ENCODE measurements around the gene GRN. TPM values are rescaled to one million over a fixed set of nuclear protein-coding genes. Genes with fewer than 3 reads are reported as not detected.

Gene GRN
- total and polyA plus RNA-seq, 2 of the 8 experiments (the other 6 are each of a cell fraction or from before 2014, with no cell fraction given), result 108 to 387 TPM

- Histone ChIP-seq H3K23ac (ENCODE audit: insufficient read length) (no peak overlapping the region), H3K18ac (ENCODE audit: extremely low read depth, low read length) (no peak overlapping the region), H4K91ac (replicated peaks; ENCODE audit: insufficient read length, low read length) (no peak overlapping the region), H2BK5ac (ENCODE audit: low read depth, low read length) (no peak overlapping the region), H3K79me2 (ENCODE audit: control insufficient read depth in 1 of 2, insufficient read depth in 2 of 2, low read length in 2 of 2) (no peaks in the 10 kb centered on the region), H3K4me1 (replicated peaks in 1 of 4; ENCODE audit: control insufficient read depth in 3 of 4, insufficient read depth in 4 of 4, low read length in 3 of 4) (peaks cover 3 to 21% (median 7%) of the 10 kb centered on the region in 4 experiments; a peak in 6 of 7 replicates), H3K4ac (replicated peaks; ENCODE audit: insufficient read length, low read depth, low read length) (no peak overlapping the region), H2AFZ (ENCODE audit: low read length) (no peak overlapping the region), H4K8ac (ENCODE audit: extremely low read depth, insufficient read depth, low read length) (no peak overlapping the region), H3K9me3 (ENCODE audit: insufficient read depth in 2 of 2, low read depth in 1 of 2, low read length in 1 of 2) (no peaks in the 10 kb centered on the region), H3K36me3 (ENCODE audit: control insufficient read depth in 2 of 4, insufficient read depth in 4 of 4, low read length in 3 of 4) (no peaks in the 10 kb centered on the region), H3K27me3 (replicated peaks in 1 of 4; ENCODE audit: control insufficient read depth in 3 of 4, extremely low read depth in 1 of 4, insufficient read depth in 3 of 4, low read length in 3 of 4) (peaks cover 10 to 34% (median 31%) of the 10 kb centered on the region in 4 experiments), H2BK12ac (ENCODE audit: low read depth, low read length) (peak overlapping the region; percentile 39; the same call in 1 of the 2 replicates), H3K9ac (replicated peaks in 1 of 4; ENCODE audit: extremely low read depth in 1 of 4, low read depth in 3 of 4, low read length in 3 of 4) (no peak overlapping the region), H3K14ac (ENCODE audit: insufficient read length) (no peak overlapping the region), H3K56ac (replicated peaks; ENCODE audit: insufficient read length, low read depth, low read length) (no peak overlapping the region), H2BK15ac (ENCODE audit: low read length) (no peak overlapping the region), H3K4me2 (ENCODE audit: insufficient read depth in 1 of 2, low read depth in 2 of 2, low read length in 2 of 2) (no peak overlapping the region), H2BK120ac (replicated peaks; ENCODE audit: low read depth, low read length) (no peak overlapping the region), H4K5ac (ENCODE audit: insufficient read length, low read depth, low read length) (no peak overlapping the region), H2AK5ac (ENCODE audit: low read depth, low read length) (no peak overlapping the region), H3K4me3 (ENCODE audit: extremely low read depth in 1 of 4, insufficient read depth in 2 of 4, low read depth in 3 of 4, low read length in 4 of 4) (no peak overlapping the region), H2BK20ac (ENCODE audit: low read length) (no peak overlapping the region), H3K27ac (ENCODE audit: low read depth, low read length) (no peak overlapping the region), H3K23me2 (ENCODE audit: low read depth, low read length) (peaks cover 12% of the 10 kb centered on the region; the same call in 1 of the 2 replicates), H3K79me1 (ENCODE audit: low read depth, low read length) (no peaks in the 10 kb centered on the region), H4K20me1 (replicated peaks in 1 of 2; ENCODE audit: control insufficient read depth in 1 of 2, insufficient read depth in 2 of 2, low read length in 2 of 2) (peaks cover 0 to 4% of the 10 kb centered on the region in 2 experiments)
- DNase-seq (ENCODE audit: low read depth in 1 of 2, low spot score in 2 of 2) (no peak), FAIRE-seq (no peak)
- TF ChIP-seq ASH2L (IDR thresholded peaks at IDR 0.05; ENCODE audit: low read length), result no peak
- TF ChIP-seq TCF12 (IDR thresholded peaks at IDR 0.05; ENCODE audit: low read depth, low read length), result no peak
- ChIA-PET CTCF (ENCODE audit: partially characterized antibody) (interaction anchor here (1.0 to 1.5 kb wide), 2 partner anchors 25 to 28 kb away, joined by 3 read pairs; no protein-coding TSS in a partner anchor), POLR2A (ENCODE audit: partially characterized antibody) (no interaction called here)
- 89% methylated on average over 6 of the region's 6 CpGs; no CpG with 5 or more reads in 1 of the 2 experiments for WGBS, 2 experiments (ENCODE audit: extremely low coverage in 1 of 2, insufficient coverage in 1 of 2, insufficient read length in 1 of 2, insufficient replicate concordance in 2 of 2, low coverage in 1 of 2, low lambda C conversion rate in 2 of 2, missing lambda C conversion rate in 1 of 2)
Observed at GRCh38 chr17:44382917-44383316, 37.8 kb downstream of the GRN start.
